Lung (tissue), 12 donors: ENCODE measurements around the gene FAM32A. TPM values are rescaled to one million over a fixed set of nuclear protein-coding genes. Genes with fewer than 3 reads are reported as not detected.

Source experiments
- ATAC-seq: fragments of 200-7000 bp; cut with Tn5 transposase; one replicate; pipeline ENCODE4 v1.9.1; 2020; ENCODE audit warnings: moderate number of reproducible peaks; ENCODE audit not compliant: insufficient read depth, low FRiP score
- DNase-seq, 3 donors: peaks; one replicate each; pipeline ENCODE4 v3.0.0-alpha.2; 2013 to 2017
- H3K27ac ChIP-seq, 2 donors: one replicate each; pipeline ENCODE4 v1.5.1; 2013; ENCODE audit warnings: mild to moderate bottlenecking in 2 of 2, moderate library complexity in 2 of 2, control low read depth in 1 of 2, inconsistent platforms in 1 of 2, low read depth in 1 of 2, low read length in 1 of 2
- H3K27me3 ChIP-seq, 3 donors: one replicate each; pipeline ENCODE4 v1.5.1; 2013; ENCODE audit warnings: low read length in 2 of 3; ENCODE audit not compliant: control insufficient read depth in 3 of 3, insufficient read depth in 3 of 3
- H3K36me3 ChIP-seq, 4 donors: one replicate each; pipeline ENCODE4 v1.5.1; 2013; ENCODE audit warnings: low read length in 4 of 4, mild to moderate bottlenecking in 1 of 4, moderate library complexity in 1 of 4; ENCODE audit not compliant: control insufficient read depth in 4 of 4, insufficient read depth in 4 of 4
- H3K4me1 ChIP-seq, 5 donors: one replicate each; pipeline ENCODE4 v1.5.1; 2013; ENCODE audit warnings: low read length in 5 of 5, mild to moderate bottlenecking in 2 of 5, moderate library complexity in 1 of 5; ENCODE audit not compliant: control insufficient read depth in 5 of 5, insufficient read depth in 5 of 5
- H3K4me3 ChIP-seq: one replicate; pipeline ENCODE4 v1.5.1; 2013; ENCODE audit warnings: mild to moderate bottlenecking, control low read depth, moderate library complexity
- H3K9ac ChIP-seq, 2 donors: one replicate each; pipeline ENCODE4 v1.5.1; 2013; ENCODE audit warnings: low read length in 2 of 2, control low read depth in 1 of 2; ENCODE audit not compliant: insufficient read depth in 1 of 2
- H3K9me3 ChIP-seq, 4 donors: one replicate each; pipeline ENCODE4 v1.5.1; 2013; ENCODE audit warnings: low read length in 3 of 4, mild to moderate bottlenecking in 1 of 4, moderate library complexity in 1 of 4; ENCODE audit not compliant: control insufficient read depth in 4 of 4, insufficient read depth in 3 of 4
- CTCF ChIP-seq: IDR thresholded peaks from 2 replicates; pipeline ENCODE4 v1.5.1; 2012; ENCODE audit warnings: mild to moderate bottlenecking; ENCODE audit errors: control extremely low read depth, extremely low read depth
- WGBS, 2 donors: extraction: QIAGEN DNeasy Blood & Tissue Kit; methylation state at CpG; one replicate each; pipeline ENCODE4 v1.1.7; 2013; 5-methylcytosine and 5-hydroxymethylcytosine counted together
- polyA plus RNA-seq, 2 donors: library from polyadenylated mRNA; stranded (reverse); fragments of 200-250 nt; gene quantifications; one replicate each; pipeline ENCODE4 v1.2.1, GENCODE V29; 2013
- total RNA-seq, 2 donors: library from RNA; depleted of rRNA in 1 of 2; stranded (reverse); fragments of >200 nt in 1 of 2; gene quantifications; one replicate each; pipeline ENCODE4 v1.2.1, GENCODE V29; 2014 to 2021
- donor health status: control.
- donor health status: control.
- donor health status: Bipolar disorder and iron deficiency.
- donor health status: healthy.
- donor health status: DM: yes; HTN: yes; CAD: no.

The FAM32A gene
- total and polyA plus RNA-seq, 4 donors: 53.5 to 81.7 (median 68.8) TPM

- Histone ChIP-seq H3K4me3 (no peak overlapping the region), H3K4me1 (peaks cover 0 to 6% (median 0%) of the 10 kb centered on the region in 5 donors), H3K9ac (no peak overlapping the region), H3K27me3 (no peaks in the 10 kb centered on the region), H3K9me3 (no peaks in the 10 kb centered on the region), H3K36me3 (peaks cover 10 to 57% (median 44%) of the 10 kb centered on the region in 4 donors), H3K27ac (no peak overlapping the region)
- DNase-seq (no peak), ATAC-seq (no peak)
- no peak for TF ChIP-seq CTCF
- WGBS, 2 donors: 86 to 87% methylated on average over 21 of the region's 21 CpGs
Observed at GRCh38 chr19:16208064-16208759, 23.0 kb downstream of the FAM32A start.

- no peak overlapping the region for H3K27ac ChIP-seq
- no peak for ATAC-seq
- H3K9me3 ChIP-seq: no peaks in the 10 kb centered on the region
- H3K36me3 ChIP-seq: peaks cover 6 to 49% (median 39%) of the 10 kb centered on the region in 4 donors
- H3K4me3 ChIP-seq: no peak overlapping the region
- H3K4me1 ChIP-seq: peaks cover 0 to 6% (median 0%) of the 10 kb centered on the region in 5 donors
- WGBS, 2 donors: 92 to 96% methylated on average over 29 of the region's 29 CpGs
- no peak for DNase-seq
- no peak overlapping the region for H3K9ac ChIP-seq
- no peak for TF ChIP-seq CTCF
- no peaks in the 10 kb centered on the region for H3K27me3 ChIP-seq
Observed at GRCh38 chr19:16208847-16209665, 23.8 kb downstream of the FAM32A start.

GRCh38 chr19:16210168-16210567 is 25.0 kb downstream of the FAM32A start:
- H3K9me3 ChIP-seq: no peaks in the 10 kb centered on the region
- H3K27me3 ChIP-seq: no peaks in the 10 kb centered on the region
- DNase-seq (no peak), ATAC-seq (no peak)
- no peak overlapping the region for H3K27ac ChIP-seq
- no peak for TF ChIP-seq CTCF
- H3K4me3 ChIP-seq: no peak overlapping the region
- peaks cover 0 to 5% (median 0%) of the 10 kb centered on the region in 5 donors for H3K4me1 ChIP-seq
- no peak overlapping the region for H3K9ac ChIP-seq
- peaks cover 6 to 43% (median 35%) of the 10 kb centered on the region in 4 donors for H3K36me3 ChIP-seq
- WGBS, 2 donors: 86 to 94% methylated on average over 4 of the region's 4 CpGs
